Activated B cell treated with CpG ODN at 0.5 μM for 24 hours (primary cell): ENCODE measurements around the gene HSCB. TPM values are rescaled to one million over a fixed set of nuclear protein-coding genes. Genes with fewer than 3 reads are reported as not detected.

Experiments used
- ATAC-seq: fragments of 200-7000 bp; cut with Tn5 transposase; one replicate; pipeline ENCODE4 v1.10.0; 2021; ENCODE audit warnings: low read depth, mild to moderate bottlenecking, moderate library complexity
- CTCF ChIA-PET: fragments of 350-600 bp; sonication (Branson Sonifier 250); formaldehyde crosslinking; loops from one replicate; lab custom pipeline; 2021; ENCODE audit warnings: antibody characterized with exemption; lab: Charles Lee
- POLR2A ChIA-PET: fragments of 350-600 bp; sonication (Branson Sonifier 250); formaldehyde crosslinking; loops from one replicate; lab custom pipeline; 2021; ENCODE audit warnings: antibody characterized with exemption; lab: Charles Lee
- DNase-seq: peaks from one replicate; pipeline ENCODE4 v3.0.0; 2022
- H3K27ac Mint-ChIP-seq: one replicate; pipeline ENCODE4 v1.8.0; 2020; ENCODE audit warnings: mixed read lengths
- H3K27me3 Mint-ChIP-seq: one replicate; pipeline ENCODE4 v1.8.0; 2021; ENCODE audit warnings: mixed read lengths
- H3K36me3 Mint-ChIP-seq: one replicate; pipeline ENCODE4 v1.8.0; 2021; ENCODE audit warnings: low read depth, mixed read lengths
- H3K4me1 Mint-ChIP-seq: one replicate; pipeline ENCODE4 v1.8.0; 2021; ENCODE audit warnings: mixed read lengths
- H3K4me3 Mint-ChIP-seq: one replicate; pipeline ENCODE4 v1.8.0; 2020; ENCODE audit warnings: mild to moderate bottlenecking, mixed read lengths
- H3K9me3 Mint-ChIP-seq: one replicate; pipeline ENCODE4 v1.8.0; 2020; ENCODE audit warnings: mixed read lengths
- CTCF ChIP-seq: fragments of 200-600 bp; IDR thresholded peaks from one replicate; pipeline ENCODE4 v1.8.0; 2022; ENCODE audit warnings: antibody characterized with exemption, mild to moderate bottlenecking
- intact Hi-C: fragments of 100-400 bp; cut with micrococcal nuclease; formaldehyde crosslinking; loops from one replicate; pipeline ENCODE4 v1.15.1; 2024
- total RNA-seq: library from RNA; stranded (reverse); gene quantifications from 2 replicates; pipeline ENCODE4 v1.2.3, GENCODE V29; 2022

The HSCB gene
- total RNA-seq, 1 donor from 2014 or later: 17.0 TPM

- ATAC-seq (no peak), DNase-seq (no peak)
- Mint-ChIP-seq H3K9me3 (no peaks in the 10 kb centered on the region), H3K27me3 (no peaks in the 10 kb centered on the region), H3K36me3 (peaks cover 18% of the 10 kb centered on the region), H3K4me3 (no peak overlapping the region), H3K27ac (no peak overlapping the region), H3K4me1 (peaks cover 24% of the 10 kb centered on the region)
- no peak for TF ChIP-seq CTCF
- intact Hi-C loops: loop anchor here (5.0 kb wide), 1 partner anchor 33 kb away; the partner anchor contains the start of gene TTC28
- POLR2A ChIA-PET: no interaction called here
- CTCF ChIA-PET: no interaction called here
These were observed 31.7 kb upstream of the HSCB start for GRCh38 chr22:28710107-28710506.

GRCh38 chr22:28710576-28711191 is 31.2 kb upstream of the HSCB start:
- H3K27ac Mint-ChIP-seq: no peak overlapping the region
- H3K4me3 Mint-ChIP-seq: no peak overlapping the region
- H3K9me3 Mint-ChIP-seq: no peaks in the 10 kb centered on the region
- CTCF ChIA-PET: no interaction called here
- intact Hi-C loops: loop anchor here (5.0 kb wide), 1 partner anchor 33 kb away; the partner anchor contains the start of gene TTC28
- POLR2A ChIA-PET: no interaction called here
- TF ChIP-seq CTCF: no peak
- peaks cover 18% of the 10 kb centered on the region for H3K36me3 Mint-ChIP-seq
- peaks cover 22% of the 10 kb centered on the region for H3K4me1 Mint-ChIP-seq
- no peaks in the 10 kb centered on the region for H3K27me3 Mint-ChIP-seq
- DNase-seq (no peak), ATAC-seq (no peak)

- Mint-ChIP-seq H3K27me3 (no peaks in the 10 kb centered on the region), H3K4me1 (peaks cover 15% of the 10 kb centered on the region), H3K27ac (no peak overlapping the region), H3K4me3 (no peak overlapping the region), H3K9me3 (no peaks in the 10 kb centered on the region), H3K36me3 (peaks cover 18% of the 10 kb centered on the region)
- ChIA-PET CTCF (no interaction called here), POLR2A (no interaction called here)
- DNase-seq (no peak), ATAC-seq (no peak)
- intact Hi-C loops: loop anchor here (5.0 kb wide), 1 partner anchor 34 kb away; the partner anchor contains the start of gene TTC28
- no peak for TF ChIP-seq CTCF
These were observed 30.5 kb upstream of the HSCB start for GRCh38 chr22:28711341-28711740.

- Mint-ChIP-seq H3K4me3 (no peak overlapping the region), H3K27ac (no peak overlapping the region), H3K4me1 (peaks cover 8% of the 10 kb centered on the region), H3K36me3 (peaks cover 22% of the 10 kb centered on the region), H3K9me3 (no peaks in the 10 kb centered on the region), H3K27me3 (no peaks in the 10 kb centered on the region)
- no peak for TF ChIP-seq CTCF
- ChIA-PET CTCF (no interaction called here), POLR2A (no interaction called here)
- intact Hi-C loops: loop anchor here (5.0 kb wide), 1 partner anchor 35 kb away; the partner anchor contains the start of gene TTC28
- ATAC-seq: no peak
- no peak for DNase-seq
These were observed 29.7 kb upstream of the HSCB start for GRCh38 chr22:28711820-28712777.
